HepG2 (cell line): ENCODE results near the gene MYO7B. TPM values are rescaled to one million over a fixed set of nuclear protein-coding genes. Genes with fewer than 3 reads are reported as not detected.

Experiments
- ATAC-seq: fragments of 200-7000 bp; cut with Tn5 transposase; 3 replicates; pipeline ENCODE4 v1.9.1; 2020; ENCODE audit warnings: mild to moderate bottlenecking, moderate library complexity
- BruUV-seq: library from RNA; stranded (reverse); fragments of 400-500 nt; replicated peaks from 2 replicates; lab custom pipeline; 2021; lab: Mats Ljungman, UMichigan
- CTCF ChIA-PET: fragments of 300-600 bp; formaldehyde crosslinking; extraction: SDS; loops from one replicate; lab custom pipeline; 2021; ENCODE audit warnings: low total read pairs, inconsistent platforms, low intra/inter-chr PET ratio; lab: Yijun Ruan, JAX
- POLR2A ChIA-PET: fragments of 350-600 bp; sonication (Branson Sonifier 250); formaldehyde crosslinking; loops from one replicate; lab custom pipeline; 2020; ENCODE audit warnings: antibody characterized with exemption, inconsistent platforms; lab: Yijun Ruan, JAX
- DNase-seq: peaks from one replicate; pipeline ENCODE4 v3.0.0-alpha.2; 2015; ENCODE audit warnings: low spot score
- FAIRE-seq: peaks from 3 replicates; lab custom pipeline; 2011; peaks lifted over from hg19 to GRCh38; lab: Jason Lieb, UNC
- H2AFZ ChIP-seq: one replicate; pipeline ENCODE4 v1.6.1; 2011; ENCODE audit warnings: low read length, inconsistent platforms
- H3K27ac ChIP-seq: fragments of 300-600 bp; 3 replicates; pipeline ENCODE4 v1.8.0; 2011; ENCODE audit warnings: mixed run types, mild to moderate bottlenecking, mixed read lengths, low read length, inconsistent platforms; ENCODE audit not compliant: insufficient read depth; ENCODE audit errors: extremely low read length
- H3K27me3 ChIP-seq, 2 experiments: fragments of 200-600 bp in 1 of 2; 2 replicates in 1 of 2; 3 replicates in 1 of 2; pipeline versions ENCODE4 v1.6.0 to v1.8.0; 2011; ENCODE audit warnings: low read length in 2 of 2, mild to moderate bottlenecking in 2 of 2, moderate library complexity in 2 of 2, inconsistent platforms in 1 of 2; ENCODE audit not compliant: insufficient read depth in 2 of 2, control insufficient read depth in 1 of 2
- H3K36me3 ChIP-seq, 2 experiments: fragments of 200-600 bp in 1 of 2; replicated peaks in 1 of 2; 2 replicates in 1 of 2; 3 replicates in 1 of 2; pipeline versions ENCODE4 v1.5.1 to v1.8.0; 2011; ENCODE audit warnings: low read length in 2 of 2, inconsistent platforms in 1 of 2; ENCODE audit not compliant: insufficient read depth in 2 of 2, control insufficient read depth in 1 of 2
- H3K4me1 ChIP-seq: 2 replicates; pipeline ENCODE4 v1.5.1; 2012; ENCODE audit warnings: low read length, inconsistent platforms; ENCODE audit not compliant: insufficient read depth
- H3K4me2 ChIP-seq: 2 replicates; pipeline ENCODE4 v1.6.0; 2011; ENCODE audit warnings: low read depth, low read length, inconsistent platforms
- H3K4me3 ChIP-seq, 3 experiments: fragments of 200-600 bp in 1 of 3; sonication (generic), shearing (Covaris generic) in 1 of 3; replicated peaks in 1 of 3; 2 replicates each; pipeline ENCODE4 v1.5.1; 2011 to 2016; ENCODE audit warnings: low read length in 3 of 3, inconsistent platforms in 2 of 3, low read depth in 2 of 3, mild to moderate bottlenecking in 2 of 3, control low read depth in 1 of 3, mixed read lengths in 1 of 3; ENCODE audit not compliant: insufficient read depth in 1 of 3
- H3K79me2 ChIP-seq: one replicate; pipeline ENCODE4 v1.6.1; 2011; ENCODE audit warnings: low read length, inconsistent platforms; ENCODE audit not compliant: insufficient read depth
- H3K9ac ChIP-seq: 2 replicates; pipeline ENCODE4 v1.6.0; 2011; ENCODE audit warnings: mild to moderate bottlenecking, low read depth, low read length, inconsistent platforms; ENCODE audit not compliant: insufficient read depth
- H3K9me3 ChIP-seq: 2 replicates; pipeline ENCODE4 v1.5.1; 2012; ENCODE audit warnings: mild to moderate bottlenecking, low read length
- H4K20me1 ChIP-seq: 2 replicates; pipeline ENCODE4 v1.6.0; 2011; ENCODE audit warnings: inconsistent platforms, mild to moderate bottlenecking, low read length, moderate library complexity; ENCODE audit not compliant: insufficient read depth
- ZNF615 ChIP-seq: sonication (generic); formaldehyde crosslinking; IDR thresholded peaks from 2 replicates; pipeline ENCODE4 v1.5.0; 2020; ENCODE audit warnings: mild to moderate bottlenecking, missing genetic modification reagents, borderline replicate concordance
- WGBS: methylation state at CpG from one replicate; pipeline ENCODE4 v1.1.6; 2017; ENCODE audit warnings: low lambda C conversion rate; 5-methylcytosine and 5-hydroxymethylcytosine counted together
- in situ Hi-C: cut with HindIII; loops from 2 replicates; pipeline ENCODE4 v1.10.0; 2017; ENCODE audit warnings: low pct_unique_long_range_greater_than_20kb; ENCODE audit not compliant: extremely low pct_ligation_motif_present
- intact Hi-C: fragments of 100-400 bp; cut with micrococcal nuclease; formaldehyde crosslinking; loops from one replicate; pipeline ENCODE4 v1.10.0; 2022; ENCODE audit not compliant: unreplicated experiment
- polyA plus RNA-seq, 8 experiments: library from polyadenylated mRNA; depleted of rRNA in 3 of 8; stranded (reverse) in 7 of 8; unstranded in 1 of 8; fragments of >200 nt; fragmentation: Illumina TruSeq in 4 of 8; extraction: Trizol in 4 of 8; gene quantifications; 2 replicates each; pipeline versions ENCODE4 v1.2.1 to v1.2.3, GENCODE V29; 2011 to 2016; ENCODE audit warnings: low read depth in 4 of 8, missing spikeins in 1 of 8, mixed read lengths in 1 of 8; ENCODE audit not compliant: insufficient read depth in 1 of 8
- total RNA-seq, 5 experiments: library from RNA; depleted of rRNA; stranded (reverse); fragments of >200 nt; fragmentation: Illumina TruSeq; extraction: Trizol; gene quantifications; 2 replicates each; pipeline ENCODE4 v1.2.3, GENCODE V29; 2016; ENCODE audit warnings: low read depth in 1 of 5
- TF ChIP-seq, protein P1 (sequence below): sonication (generic); formaldehyde crosslinking; IDR thresholded peaks from 2 replicates; pipeline ENCODE4 v1.4.0; 2020; ENCODE audit warnings: missing genetic modification reagents
- TF ChIP-seq, protein P2 (sequence below): sonication (generic); formaldehyde crosslinking; IDR thresholded peaks from 2 replicates; pipeline ENCODE4 v1.5.0; 2020; ENCODE audit warnings: mild to moderate bottlenecking, missing genetic modification reagents, moderate library complexity

Gene MYO7B
- total and polyA plus RNA-seq, 2 of the 13 experiments (the other 11 are each of a cell fraction or from before 2014, with no cell fraction given): not detected

DNA sequence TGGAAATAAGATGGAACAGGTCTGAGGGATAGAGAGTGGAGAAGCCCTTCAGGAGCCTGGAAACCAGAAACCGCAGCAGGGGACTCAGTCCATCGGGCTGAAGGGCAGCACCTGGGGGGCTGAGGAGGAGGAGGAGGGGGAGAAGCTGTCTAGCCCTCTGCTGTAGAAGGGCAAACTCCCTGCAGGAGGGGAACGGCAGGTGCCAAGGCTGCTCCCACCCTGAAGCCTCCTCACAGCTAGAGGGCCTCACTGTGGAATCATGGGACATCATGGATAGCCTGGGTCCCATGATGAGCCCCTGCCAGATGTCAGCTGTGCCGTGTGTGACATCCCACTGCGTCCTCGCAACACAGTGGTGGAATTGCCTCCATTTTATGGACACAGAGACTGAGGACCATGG is 435 bp downstream of the MYO7B start:
- H3K9me3 ChIP-seq: no peaks in the 10 kb centered on the region
- FAIRE-seq (no peak), ATAC-seq (peak; percentile 31), DNase-seq (no peak)
- H3K4me3 ChIP-seq: no peak overlapping the region
- BruUV-seq: no TSS peak
- no peaks in the 10 kb centered on the region for H3K79me2 ChIP-seq
- H4K20me1 ChIP-seq: no peaks in the 10 kb centered on the region
- H3K9ac ChIP-seq: no peak overlapping the region
- no peaks in the 10 kb centered on the region for H3K36me3 ChIP-seq
- TF ChIP-seq, protein P1, sequence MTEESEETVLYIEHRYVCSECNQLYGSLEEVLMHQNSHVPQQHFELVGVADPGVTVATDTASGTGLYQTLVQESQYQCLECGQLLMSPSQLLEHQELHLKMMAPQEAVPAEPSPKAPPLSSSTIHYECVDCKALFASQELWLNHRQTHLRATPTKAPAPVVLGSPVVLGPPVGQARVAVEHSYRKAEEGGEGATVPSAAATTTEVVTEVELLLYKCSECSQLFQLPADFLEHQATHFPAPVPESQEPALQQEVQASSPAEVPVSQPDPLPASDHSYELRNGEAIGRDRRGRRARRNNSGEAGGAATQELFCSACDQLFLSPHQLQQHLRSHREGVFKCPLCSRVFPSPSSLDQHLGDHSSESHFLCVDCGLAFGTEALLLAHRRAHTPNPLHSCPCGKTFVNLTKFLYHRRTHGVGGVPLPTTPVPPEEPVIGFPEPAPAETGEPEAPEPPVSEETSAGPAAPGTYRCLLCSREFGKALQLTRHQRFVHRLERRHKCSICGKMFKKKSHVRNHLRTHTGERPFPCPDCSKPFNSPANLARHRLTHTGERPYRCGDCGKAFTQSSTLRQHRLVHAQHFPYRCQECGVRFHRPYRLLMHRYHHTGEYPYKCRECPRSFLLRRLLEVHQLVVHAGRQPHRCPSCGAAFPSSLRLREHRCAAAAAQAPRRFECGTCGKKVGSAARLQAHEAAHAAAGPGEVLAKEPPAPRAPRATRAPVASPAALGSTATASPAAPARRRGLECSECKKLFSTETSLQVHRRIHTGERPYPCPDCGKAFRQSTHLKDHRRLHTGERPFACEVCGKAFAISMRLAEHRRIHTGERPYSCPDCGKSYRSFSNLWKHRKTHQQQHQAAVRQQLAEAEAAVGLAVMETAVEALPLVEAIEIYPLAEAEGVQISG (CRISPR knock-in tag): peak; percentile 51; the same call in 1 of the 2 replicates
- no peak for TF ChIP-seq ZNF615 (CRISPR knock-in tag)
- TF ChIP-seq, protein P2, sequence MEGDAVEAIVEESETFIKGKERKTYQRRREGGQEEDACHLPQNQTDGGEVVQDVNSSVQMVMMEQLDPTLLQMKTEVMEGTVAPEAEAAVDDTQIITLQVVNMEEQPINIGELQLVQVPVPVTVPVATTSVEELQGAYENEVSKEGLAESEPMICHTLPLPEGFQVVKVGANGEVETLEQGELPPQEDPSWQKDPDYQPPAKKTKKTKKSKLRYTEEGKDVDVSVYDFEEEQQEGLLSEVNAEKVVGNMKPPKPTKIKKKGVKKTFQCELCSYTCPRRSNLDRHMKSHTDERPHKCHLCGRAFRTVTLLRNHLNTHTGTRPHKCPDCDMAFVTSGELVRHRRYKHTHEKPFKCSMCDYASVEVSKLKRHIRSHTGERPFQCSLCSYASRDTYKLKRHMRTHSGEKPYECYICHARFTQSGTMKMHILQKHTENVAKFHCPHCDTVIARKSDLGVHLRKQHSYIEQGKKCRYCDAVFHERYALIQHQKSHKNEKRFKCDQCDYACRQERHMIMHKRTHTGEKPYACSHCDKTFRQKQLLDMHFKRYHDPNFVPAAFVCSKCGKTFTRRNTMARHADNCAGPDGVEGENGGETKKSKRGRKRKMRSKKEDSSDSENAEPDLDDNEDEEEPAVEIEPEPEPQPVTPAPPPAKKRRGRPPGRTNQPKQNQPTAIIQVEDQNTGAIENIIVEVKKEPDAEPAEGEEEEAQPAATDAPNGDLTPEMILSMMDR (CRISPR knock-in tag): 0 out of 2 replicates have a peak, but pooled peaks have one; percentile 17
- H3K4me1 ChIP-seq: peaks cover 22% of the 10 kb centered on the region
- 37% methylated on average over 6 of the region's 6 CpGs for WGBS
- no peak overlapping the region for H3K27ac ChIP-seq
- H3K27me3 ChIP-seq: peaks cover 10 to 40% of the 10 kb centered on the region in 2 experiments; a peak in 4 of 5 replicates
- in situ Hi-C loops (no loop called here), intact Hi-C loops (loop anchor here (10.0 kb wide), 1 partner anchor 109 kb away; the partner anchor contains the start of gene GPR17)
- no peak overlapping the region for H3K4me2 ChIP-seq
- no peak overlapping the region for H2AFZ ChIP-seq
- ChIA-PET CTCF (no interaction called here), POLR2A (no interaction called here)
